GM12878 (cell line): ENCODE results near the gene RHEX. TPM values are rescaled to one million over a fixed set of nuclear protein-coding genes. Genes with fewer than 3 reads are reported as not detected.

Source experiments
- BHLHE40 ChIP-seq, 2 experiments: fragments of 450-650 bp in 1 of 2; IDR thresholded peaks; 2 replicates each; pipeline ENCODE4 v1.6.1; 2011 to 2017; ENCODE audit warnings: low read depth in 2 of 2, borderline replicate concordance in 1 of 2, improper control_type of control experiment in 1 of 2, low read length in 1 of 2, mild to moderate bottlenecking in 1 of 2
- CHD1 ChIP-seq: IDR thresholded peaks from 2 replicates; pipeline ENCODE4 v1.6.1; 2012; ENCODE audit warnings: low read depth, low read length, improper control_type of control experiment
- CREM ChIP-seq: IDR thresholded peaks from 2 replicates; pipeline ENCODE4 v1.6.1; 2014; ENCODE audit warnings: antibody characterized with exemption, low read depth
- IKZF1 ChIP-seq: fragments of 450-650 bp; conservative IDR thresholded peaks from 2 replicates; pipeline ENCODE4 v1.6.1; 2017; ENCODE audit warnings: antibody characterized with exemption, mild to moderate bottlenecking
- IRF4 ChIP-seq: IDR thresholded peaks from 2 replicates; pipeline ENCODE4 v1.6.1; 2011; ENCODE audit warnings: low read depth, low read length
- JUNB ChIP-seq: IDR thresholded peaks from 2 replicates; pipeline ENCODE4 v1.6.1; 2016; ENCODE audit warnings: antibody characterized with exemption, mild to moderate bottlenecking
- MXI1 ChIP-seq: fragments of 150-350 bp; IDR thresholded peaks from 2 replicates; pipeline ENCODE4 v1.6.1; 2011; ENCODE audit warnings: low read depth, mild to moderate bottlenecking, inconsistent platforms, low read length, improper control_type of control experiment
- NFXL1 ChIP-seq: fragments of 450-650 bp; IDR thresholded peaks from 2 replicates; pipeline ENCODE4 v1.6.1; 2017; ENCODE audit warnings: antibody characterized with exemption, mild to moderate bottlenecking, borderline replicate concordance
- NKRF ChIP-seq: fragments of 450-650 bp; conservative IDR thresholded peaks from 2 replicates; pipeline ENCODE4 v1.6.1; 2017; ENCODE audit warnings: mild to moderate bottlenecking, moderate library complexity
- RAD21 ChIP-seq: IDR thresholded peaks from 2 replicates; pipeline ENCODE4 v1.6.1; 2011; ENCODE audit warnings: mild to moderate bottlenecking, low read depth, low read length, moderate library complexity; ENCODE audit not compliant: insufficient read depth
- RCOR1 ChIP-seq: conservative IDR thresholded peaks from 2 replicates; pipeline ENCODE4 v1.6.1; 2012; ENCODE audit warnings: low read depth, low read length, improper control_type of control experiment
- RUNX3 ChIP-seq: IDR thresholded peaks from 2 replicates; pipeline ENCODE4 v1.6.1; 2012; ENCODE audit warnings: low read length, inconsistent platforms
- SIX5 ChIP-seq: IDR thresholded peaks from 2 replicates; pipeline ENCODE4 v1.6.1; 2011; ENCODE audit warnings: mild to moderate bottlenecking, low read depth, low read length, moderate library complexity; ENCODE audit not compliant: severe bottlenecking
- STAT3 ChIP-seq: IDR thresholded peaks from 2 replicates; pipeline ENCODE4 v1.6.1; 2011; ENCODE audit warnings: low read depth, low read length, improper control_type of control experiment
- YY1 ChIP-seq: IDR thresholded peaks from 2 replicates; pipeline ENCODE4 v1.6.1; 2011; ENCODE audit warnings: low read depth, mild to moderate bottlenecking, low read length
- ZBTB11 ChIP-seq: fragments of 450-650 bp; formaldehyde crosslinking; IDR thresholded peaks from 2 replicates; pipeline ENCODE4 v1.5.0; 2022; ENCODE audit warnings: mild to moderate bottlenecking, missing genetic modification characterization
- ZNF592 ChIP-seq: fragments of 450-650 bp; IDR thresholded peaks from 2 replicates; pipeline ENCODE4 v1.6.1; 2017; ENCODE audit warnings: mild to moderate bottlenecking, moderate library complexity
- ZNF622 ChIP-seq: fragments of 450-650 bp; IDR thresholded peaks from 2 replicates; pipeline ENCODE4 v1.6.1; 2017; ENCODE audit warnings: mild to moderate bottlenecking, inconsistent platforms
- ZZZ3 ChIP-seq: IDR thresholded peaks from 2 replicates; pipeline ENCODE4 v1.6.1; 2011; ENCODE audit warnings: low read depth; ENCODE audit not compliant: control insufficient read depth, insufficient read length
- polyA plus RNA-seq, 11 experiments: library from polyadenylated mRNA; depleted of rRNA in 4 of 11; unstranded in 6 of 11; stranded (reverse) in 5 of 11; fragments of >200 nt; fragmentation: Nextera tagmentation in 4 of 11; fragmentation: Illumina TruSeq in 1 of 11; extraction: Ambion mirVana in 4 of 11; extraction: Trizol in 1 of 11; gene quantifications; 1 replicate in 1 of 11; 2 replicates in 10 of 11; pipeline versions ENCODE4 v1.2.1 to v1.2.3, GENCODE V29; 2011 to 2016; ENCODE audit warnings: inconsistent platforms in 2 of 11, missing spikeins in 2 of 11, low read depth in 1 of 11
- total RNA-seq, 4 experiments: library from RNA; depleted of rRNA in 3 of 4; stranded (reverse); fragments of >200 nt in 3 of 4; fragmentation: Illumina TruSeq in 1 of 4; extraction: Trizol in 1 of 4; gene quantifications; 2 replicates each; pipeline versions ENCODE4 v1.2.1 to v1.2.3, GENCODE V29; 2013 to 2021

Gene RHEX
- total and polyA plus RNA-seq, 10 of the 15 experiments (the other 5 are each of a cell fraction or from before 2014, with no cell fraction given): 2.4 to 11.4 (median 5.7) TPM

- 0 out of 2 replicates have a peak, but pooled peaks have one; percentile 63 for TF ChIP-seq RCOR1
- peak; percentile 49; the same call in 1 of the 2 replicates for TF ChIP-seq IKZF1
- no peak for TF ChIP-seq JUNB
- TF ChIP-seq STAT3: 0 out of 2 replicates have a peak, but pooled peaks have one; percentile 29
- peak; percentile 76; the same call in 1 of the 2 replicates for TF ChIP-seq IRF4
- TF ChIP-seq NFXL1: no peak
- no peak for TF ChIP-seq NKRF
- no peak for TF ChIP-seq ZZZ3
- TF ChIP-seq CHD1: no peak
- TF ChIP-seq SIX5: no peak
- 0 out of 2 replicates have a peak, but pooled peaks have one; percentile 26 for TF ChIP-seq ZNF592
- TF ChIP-seq BHLHE40 (IDR thresholded peaks at IDR 0.05; ENCODE audit: borderline replicate concordance in 1 of 2, low read depth in 2 of 2, low read length in 1 of 2): peak in 1 of 2 experiments; percentile 21; a peak in 1 of 4 replicates
- no peak for TF ChIP-seq ZBTB11 (CRISPR knock-in tag)
- TF ChIP-seq CREM: 0 out of 2 replicates have a peak, but pooled peaks have one; percentile 28
- no peak for TF ChIP-seq ZNF622
- peak; percentile 92 for TF ChIP-seq YY1
- peak; percentile 60 for TF ChIP-seq RUNX3
- TF ChIP-seq MXI1: peak; percentile 47; the same call in 1 of the 2 replicates
- peak; percentile 92 for TF ChIP-seq RAD21
These were observed 22.3 kb upstream of the RHEX start (continued) for GRCh38 chr1:206030714-206031113.
